RPMI8226 (cell line): Measurements from ENCODE around the gene PHLDA1.
"Not testable (repeated sequence)": the region's sequence is repeated elsewhere in the genome, so short reads cannot be mapped to it uniquely, and the experiment has no call there.

Experiments
- DNase-seq: peaks from one replicate; pipeline ENCODE4 v3.0.0-alpha.2; 2015

PHLDA1 gene

GRCh38 chr12:76018111-76018510 lies 13.5 kb downstream of the PHLDA1 start:
- DNase-seq = no peak

- no peak for DNase-seq
Observed at GRCh38 chr12:76014007-76014406, 17.6 kb downstream of the PHLDA1 start.

- DNase-seq = no peak
Observed at GRCh38 chr12:76013603-76014002, 18.0 kb downstream of the PHLDA1 start.

GRCh38 chr12:76012644-76013043 lies 18.9 kb downstream of the PHLDA1 start:
- no peak for DNase-seq

DNA sequence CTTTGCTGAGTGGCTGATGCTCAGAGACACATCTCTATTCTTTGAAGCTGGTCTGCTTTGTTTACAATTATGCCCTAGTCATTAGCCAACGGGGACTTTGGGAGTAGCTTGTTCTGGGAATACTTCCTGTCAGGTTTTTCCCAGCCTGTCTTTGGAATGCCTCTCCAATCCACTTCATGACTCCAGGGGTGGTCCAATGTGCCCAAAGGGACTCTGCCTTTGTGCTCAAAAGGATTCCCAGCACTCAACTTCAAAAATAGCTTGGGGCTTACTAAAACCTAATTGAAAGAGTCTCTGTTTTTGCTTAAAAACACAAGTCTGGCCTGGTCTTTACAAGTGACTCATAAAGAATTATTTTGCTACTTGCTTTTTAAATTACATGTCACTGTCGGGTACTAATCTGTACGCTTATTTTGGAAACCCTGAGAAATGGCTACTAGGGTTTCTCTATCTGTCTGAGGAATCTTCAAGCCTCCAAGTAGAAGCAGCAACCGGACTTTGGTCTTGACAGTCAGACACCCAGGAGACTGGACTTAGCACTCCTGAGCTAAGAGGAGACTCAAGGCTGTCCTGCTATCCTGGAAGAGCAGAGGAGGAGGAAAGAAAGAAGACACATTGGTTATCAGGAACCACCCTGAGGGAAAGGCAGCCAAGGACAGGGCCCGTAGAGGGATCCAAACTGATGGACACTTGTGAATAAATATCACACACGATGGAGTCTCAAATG lies 20.7 kb downstream of the PHLDA1 start:
- no peak for DNase-seq

DNA sequence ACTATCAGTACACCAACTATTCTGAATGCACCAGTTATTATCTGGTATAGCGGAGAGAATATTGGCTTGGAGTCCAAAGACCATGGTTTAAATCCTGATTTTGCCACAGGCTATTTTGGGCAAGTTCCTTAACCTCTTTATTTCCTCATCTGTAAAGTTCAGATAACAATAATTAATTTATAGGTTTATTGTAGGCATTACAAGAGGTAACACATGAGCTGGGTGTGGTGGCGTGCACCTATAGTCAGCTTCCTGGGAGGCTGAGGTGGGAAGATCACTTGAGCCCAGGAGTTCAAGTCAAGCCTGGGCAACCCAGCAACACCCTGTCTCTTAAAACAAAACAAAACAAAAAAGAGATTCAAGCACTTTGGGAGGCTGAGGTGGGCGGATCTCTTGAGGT lies 23.1 kb downstream of the PHLDA1 start:
- no peak for DNase-seq

DNA sequence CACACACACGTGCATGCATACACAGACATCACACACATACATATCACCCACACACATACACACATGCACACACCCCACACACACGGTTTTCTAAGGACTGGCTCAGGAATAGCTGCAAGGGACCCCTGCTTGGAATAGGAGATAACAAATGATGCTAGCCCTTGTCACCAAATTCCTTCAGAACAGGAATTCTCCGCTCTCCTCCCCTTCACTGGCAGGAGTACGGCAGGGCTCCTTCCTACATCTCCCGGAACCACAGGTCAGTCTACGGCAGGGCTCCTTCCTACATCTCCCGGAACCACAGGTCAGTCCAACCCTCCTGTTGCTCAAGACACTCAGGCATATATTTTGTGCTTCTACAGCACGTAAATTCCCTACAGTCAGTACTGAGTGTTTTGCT lies 23.9 kb downstream of the PHLDA1 start:
- DNase-seq = no peak

GRCh38 chr12:76006028-76006925 lies 25.3 kb downstream of the PHLDA1 start:
- DNase-seq = no peak

DNA sequence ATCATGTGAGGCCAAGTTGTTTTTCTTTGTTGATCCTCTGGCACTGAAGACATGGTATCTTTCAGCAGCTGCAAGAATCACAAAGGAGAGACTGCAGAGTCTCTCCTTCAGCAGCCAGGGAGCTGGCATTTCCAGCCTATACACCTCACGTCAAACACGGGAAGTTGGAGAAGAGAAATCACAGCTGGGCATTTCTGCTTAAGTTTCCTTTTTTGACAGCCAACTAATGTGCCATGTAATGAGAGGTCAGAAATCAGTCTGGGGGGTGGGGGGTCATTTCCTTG lies 28.3 kb downstream of the PHLDA1 start:
- no peak for DNase-seq

DNA sequence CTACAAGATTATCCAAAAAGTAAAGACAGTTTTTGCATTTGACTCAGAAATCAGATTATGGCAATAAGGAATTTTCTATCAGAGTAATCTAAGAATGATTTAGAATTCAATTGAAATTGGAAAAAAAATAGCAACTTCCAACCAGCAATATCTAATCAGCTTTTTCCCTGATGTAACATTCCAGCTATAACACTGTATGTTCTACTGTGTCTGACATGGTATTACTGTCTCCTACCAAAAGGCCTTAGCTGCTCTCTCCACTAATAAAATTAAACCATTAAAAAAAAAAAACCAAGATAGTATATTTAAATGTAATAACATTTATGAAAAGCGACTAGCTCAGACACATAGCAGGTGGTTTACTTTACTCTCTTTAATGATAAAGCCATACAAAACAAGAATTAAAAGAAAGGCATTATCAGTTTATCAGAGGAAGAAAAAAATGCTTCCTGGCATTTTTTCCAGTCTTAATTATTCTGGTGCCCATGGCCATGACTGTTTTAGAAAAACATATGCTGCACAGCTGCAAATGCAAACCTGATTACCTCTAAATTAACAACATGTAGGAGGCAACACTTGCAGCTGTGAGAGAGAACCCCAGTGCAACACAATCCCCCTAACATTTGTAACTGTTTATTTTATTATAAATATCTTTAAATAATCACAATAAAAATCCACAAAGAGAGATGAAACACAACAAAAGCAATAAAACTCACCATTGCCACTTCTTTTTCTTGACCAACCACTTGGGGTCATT lies 28.8 kb downstream of the PHLDA1 start:
- DNase-seq = no peak

- DNase-seq = no peak
Observed at GRCh38 chr12:75998292-75999063, 33.1 kb downstream of the PHLDA1 start.

DNA sequence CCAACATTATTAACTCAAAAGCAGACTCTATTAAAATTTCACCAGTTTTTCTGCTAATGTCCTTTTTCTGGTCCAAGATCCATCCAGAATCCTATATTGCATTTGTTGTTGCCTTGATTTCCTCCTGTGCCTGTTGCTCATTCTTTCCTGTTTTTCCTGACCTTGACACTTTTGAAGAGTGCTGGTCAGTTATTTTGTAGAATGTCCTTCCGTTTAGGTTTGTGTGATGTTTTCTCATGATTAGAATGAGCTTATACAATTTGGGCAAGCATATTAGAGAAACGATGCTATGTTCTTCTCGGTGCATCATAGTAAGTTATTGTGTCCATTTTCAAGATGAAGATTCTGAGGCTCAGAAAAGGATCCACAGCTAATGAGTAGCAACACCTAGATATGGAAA lies 33.9 kb downstream of the PHLDA1 start:
- no peak for DNase-seq

GRCh38 chr12:75996861-75997447 lies 34.6 kb downstream of the PHLDA1 start:
- DNase-seq = no peak

GRCh38 chr12:75995691-75996090 lies 35.9 kb downstream of the PHLDA1 start:
- DNase-seq = no peak

DNA sequence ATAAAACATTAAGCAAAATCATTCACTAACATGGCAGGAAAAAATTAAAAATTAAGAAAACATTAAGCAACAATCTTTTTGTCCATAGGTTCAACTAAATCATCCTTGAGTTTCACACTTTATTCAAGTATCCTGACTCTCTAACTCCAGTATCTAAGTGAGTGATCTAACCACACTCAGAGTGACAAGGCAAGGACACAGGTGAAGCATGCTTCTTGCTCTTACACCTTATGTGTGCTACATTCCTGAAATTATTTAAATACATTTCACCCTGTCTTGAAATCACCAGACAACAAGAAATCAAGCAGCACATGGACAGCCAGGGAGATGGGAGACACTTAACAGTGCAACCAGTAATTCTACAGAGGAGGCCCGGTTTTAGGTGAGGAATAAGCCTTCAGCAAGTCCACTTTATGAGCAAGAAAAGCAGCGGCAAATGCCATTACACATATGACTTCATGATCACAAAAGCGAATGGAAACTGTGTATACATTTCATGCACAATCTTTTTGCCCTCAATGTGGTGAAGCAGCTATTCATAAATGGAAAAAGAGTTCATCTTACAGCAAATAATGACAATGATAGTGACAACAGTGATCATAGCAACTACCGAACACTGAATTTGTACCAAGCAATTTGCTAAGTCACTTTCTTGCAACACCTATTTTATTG lies 37.4 kb downstream of the PHLDA1 start:
- DNase-seq = no peak

DNA sequence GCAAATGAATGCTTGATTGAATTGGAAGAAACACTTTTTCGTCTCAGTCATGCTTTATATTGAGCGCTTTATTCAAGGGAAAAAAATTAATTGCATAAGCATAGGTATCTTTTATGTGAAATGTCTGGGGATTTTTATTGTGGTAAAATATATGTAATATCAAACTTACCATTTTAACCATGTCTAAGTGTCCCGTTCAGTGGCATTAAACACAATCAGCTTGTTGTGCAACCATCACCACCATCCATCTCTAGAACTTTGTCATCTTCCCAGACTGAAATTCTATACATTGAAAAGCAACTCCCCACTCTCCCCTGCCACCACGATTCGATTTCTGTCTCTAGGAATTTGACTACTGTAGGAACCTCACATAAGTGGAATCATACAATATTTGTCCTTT lies 39.8 kb downstream of the PHLDA1 start:
- no peak for DNase-seq

- no peak for DNase-seq
Observed at GRCh38 chr12:75990189-75990912, 41.2 kb downstream of the PHLDA1 start.

DNA sequence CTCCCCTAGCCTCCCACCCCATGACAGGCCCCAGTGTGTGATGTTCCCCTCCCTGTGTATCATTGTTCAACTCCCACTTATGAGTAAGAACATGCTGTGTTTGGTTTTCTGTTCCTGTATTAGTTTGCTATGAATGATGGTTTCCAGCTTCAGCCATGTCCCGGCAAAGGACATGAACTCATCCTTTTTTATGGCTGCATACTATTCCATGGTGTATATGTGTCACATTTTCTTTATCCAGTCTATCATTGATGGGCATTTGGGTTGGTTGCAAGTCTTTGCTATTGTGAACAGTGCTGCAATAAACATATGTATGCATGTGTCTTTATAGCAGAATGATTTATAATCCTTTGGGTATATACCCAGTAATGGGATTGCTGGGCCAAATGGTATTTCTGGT lies 43.9 kb downstream of the PHLDA1 start:
- DNase-seq = not testable (repeated sequence)

- no peak for DNase-seq
Observed at GRCh38 chr12:75986001-75986746, 45.4 kb downstream of the PHLDA1 start.

DNA sequence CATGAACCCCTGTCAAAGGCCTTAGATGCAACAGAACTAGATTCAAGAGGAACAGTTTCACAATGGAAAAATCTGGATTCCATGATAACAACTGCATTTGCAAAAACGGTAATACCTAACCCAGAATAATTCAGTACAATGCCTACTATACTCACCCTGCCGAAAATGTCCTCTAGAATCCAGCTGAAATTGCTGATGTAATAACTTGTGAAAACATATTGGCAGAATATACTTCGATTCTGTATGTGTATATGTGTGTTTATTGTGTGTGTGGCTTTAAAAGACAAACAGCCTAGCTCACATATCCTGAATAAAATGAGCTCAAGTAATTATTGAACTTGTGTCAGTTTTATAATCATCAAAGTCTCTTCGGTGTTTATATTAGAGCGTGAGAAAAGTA lies 46.0 kb downstream of the PHLDA1 start:
- no peak for DNase-seq
